HG02973 (cell line): Measurements from ENCODE around the gene CTSW.
"Not testable (repeated sequence)": the region's sequence is repeated elsewhere in the genome, so short reads cannot be mapped to it uniquely, and the experiment has no call there.

Source experiments
- ATAC-seq: cut with Tn5 transposase; IDR thresholded peaks from one replicate; pipeline ENCODE4 v1.9.1; 2021; ENCODE audit warnings: moderate library complexity; ENCODE audit not compliant: unreplicated experiment

The CTSW gene, protein sequence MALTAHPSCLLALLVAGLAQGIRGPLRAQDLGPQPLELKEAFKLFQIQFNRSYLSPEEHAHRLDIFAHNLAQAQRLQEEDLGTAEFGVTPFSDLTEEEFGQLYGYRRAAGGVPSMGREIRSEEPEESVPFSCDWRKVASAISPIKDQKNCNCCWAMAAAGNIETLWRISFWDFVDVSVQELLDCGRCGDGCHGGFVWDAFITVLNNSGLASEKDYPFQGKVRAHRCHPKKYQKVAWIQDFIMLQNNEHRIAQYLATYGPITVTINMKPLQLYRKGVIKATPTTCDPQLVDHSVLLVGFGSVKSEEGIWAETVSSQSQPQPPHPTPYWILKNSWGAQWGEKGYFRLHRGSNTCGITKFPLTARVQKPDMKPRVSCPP

DNA sequence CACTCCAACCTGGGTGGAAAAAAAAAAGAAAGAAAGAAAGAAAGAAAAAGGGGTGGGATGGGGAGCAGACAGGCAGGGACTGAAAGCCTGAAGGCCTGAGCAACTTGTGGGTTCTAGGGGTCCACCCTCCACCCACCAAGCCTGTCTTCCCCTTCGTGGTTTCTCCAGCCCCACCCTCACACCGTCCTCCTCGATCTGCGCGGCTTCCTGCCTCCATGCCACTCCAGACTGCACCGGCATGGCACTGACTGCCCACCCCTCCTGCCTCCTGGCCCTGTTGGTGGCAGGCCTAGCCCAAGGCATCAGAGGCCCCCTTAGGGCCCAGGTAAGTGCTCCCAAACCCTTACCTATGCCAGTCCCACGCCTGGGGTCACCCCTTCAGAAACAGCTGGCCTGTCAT, at the start of gene CTSW:
Gene CTSW (plus strand): TSS at position 221 of the 400 bp plus-strand sequence. CDS start 18 bp downstream, at position 239.
- ATAC-seq: no peak

DNA sequence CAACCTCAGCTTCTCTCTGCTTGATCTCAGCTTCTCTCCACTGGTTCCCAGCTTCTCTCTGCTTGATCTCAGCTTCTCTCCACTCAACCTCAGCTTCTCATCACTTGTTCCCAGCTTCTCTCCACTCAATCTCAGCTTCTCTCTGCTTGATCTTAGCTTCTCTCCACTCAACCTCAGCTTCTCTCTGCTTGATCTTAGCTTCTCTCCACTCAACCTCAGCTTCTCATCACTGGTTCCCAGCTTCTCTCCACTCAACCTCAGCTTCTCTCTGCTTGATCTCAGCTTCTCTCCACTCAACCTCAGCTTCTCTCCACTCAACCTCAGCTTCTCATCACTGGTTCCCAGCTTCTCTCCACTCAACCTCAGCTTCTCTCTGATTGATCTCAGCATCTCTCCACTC, 47.4 kb upstream of the CTSW start:
- ATAC-seq: not testable (repeated sequence)

DNA sequence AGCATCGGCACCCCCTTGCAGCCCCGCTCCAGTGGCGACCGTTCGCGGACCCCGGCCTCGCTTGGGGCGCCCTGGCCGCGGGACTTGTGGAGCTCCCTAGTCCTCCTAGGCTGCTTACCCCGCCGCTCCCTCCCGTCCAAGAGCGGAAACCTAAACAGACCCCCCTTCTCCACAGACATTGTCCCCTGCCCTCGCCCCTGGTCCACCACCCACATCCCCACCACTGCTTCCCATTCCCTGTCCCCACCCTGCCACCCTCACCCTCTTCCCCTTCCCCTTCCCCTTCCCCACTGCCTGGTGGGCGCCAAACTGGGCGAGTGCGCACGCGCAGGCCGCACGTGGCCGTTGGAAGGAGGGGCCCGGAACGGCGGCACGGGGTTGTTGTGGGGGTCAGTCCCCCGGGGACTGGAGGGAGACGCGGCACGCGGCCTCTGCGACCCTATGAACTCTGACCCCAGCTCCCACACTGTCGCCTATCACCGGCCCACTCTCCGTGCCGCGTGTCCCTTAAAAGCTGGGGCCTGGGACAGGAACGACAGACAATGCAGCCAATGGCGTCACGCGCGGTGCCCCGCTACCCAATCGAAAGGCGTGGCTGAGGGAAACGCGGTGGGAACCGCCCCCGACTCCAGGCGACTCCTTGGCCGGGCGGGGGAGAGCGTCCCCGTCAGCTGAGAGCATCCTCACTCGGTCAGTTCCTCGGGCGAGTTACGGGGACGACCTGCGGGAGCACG, 46.2 kb upstream of the CTSW start, which contains the start of gene SNX32:
Gene SNX32 (plus strand): TSS at position 667 of the 734 bp plus-strand sequence. CDS start 103 bp downstream, outside the sequence.
- ATAC-seq: peak; percentile 78

DNA sequence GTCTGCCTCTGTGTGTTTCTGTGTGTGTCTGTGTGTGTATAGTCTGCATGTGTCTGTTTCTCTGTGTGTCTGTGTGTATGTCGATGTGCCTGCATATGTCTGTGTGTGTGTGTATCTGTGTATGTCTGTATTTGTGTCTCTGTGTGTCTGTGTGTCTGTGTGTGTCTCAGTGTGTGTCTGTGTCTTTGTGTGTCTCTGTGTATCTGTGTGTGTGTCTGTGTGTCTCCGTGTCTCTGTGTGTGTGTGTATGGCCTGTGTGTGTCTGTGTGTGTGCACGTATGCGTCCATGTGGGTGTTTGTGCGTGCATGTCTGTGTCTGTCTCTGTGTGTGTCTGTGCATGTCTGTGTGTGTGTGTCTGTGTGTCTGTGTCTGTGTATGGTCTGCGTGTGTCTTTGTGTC, 45.4 kb upstream of the CTSW start:
- ATAC-seq: no peak

DNA sequence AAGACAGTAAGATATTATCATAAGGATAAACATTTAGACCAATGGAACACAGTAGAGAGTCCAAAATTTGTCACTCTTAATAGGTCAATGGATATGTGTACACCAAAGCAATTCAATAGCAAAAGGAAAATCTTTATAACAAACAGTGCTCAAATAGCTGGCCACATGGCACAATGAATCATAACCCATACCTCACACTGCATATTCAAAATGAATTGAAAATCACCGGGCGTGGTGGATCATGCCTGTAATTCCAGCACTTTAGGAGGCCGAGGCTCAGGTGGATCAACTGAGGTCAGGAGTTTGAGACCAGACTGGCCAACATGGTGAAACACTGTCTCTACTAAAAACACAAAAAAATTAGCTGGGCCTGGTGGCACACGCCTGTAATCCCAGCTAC, 37.5 kb upstream of the CTSW start:
- no peak for ATAC-seq

DNA sequence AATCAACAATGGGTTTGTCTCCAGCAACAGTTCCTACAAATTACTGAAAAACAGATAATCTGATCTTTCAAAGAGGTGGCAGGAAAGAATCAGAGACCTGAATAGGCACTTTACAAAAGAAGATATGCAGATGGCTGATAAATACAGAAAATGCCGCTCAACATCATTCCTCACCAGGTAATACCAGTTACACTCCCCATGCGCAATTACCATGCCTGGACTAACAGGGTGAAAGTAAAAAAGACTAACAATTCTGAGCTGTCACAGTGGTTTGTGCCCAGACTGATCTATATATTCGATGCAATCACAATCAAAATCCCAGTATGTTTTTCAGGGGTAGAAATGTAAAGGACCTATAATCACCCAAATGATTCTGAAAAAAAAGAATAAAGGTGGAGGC, 35.8 kb upstream of the CTSW start:
- ATAC-seq: no peak

DNA sequence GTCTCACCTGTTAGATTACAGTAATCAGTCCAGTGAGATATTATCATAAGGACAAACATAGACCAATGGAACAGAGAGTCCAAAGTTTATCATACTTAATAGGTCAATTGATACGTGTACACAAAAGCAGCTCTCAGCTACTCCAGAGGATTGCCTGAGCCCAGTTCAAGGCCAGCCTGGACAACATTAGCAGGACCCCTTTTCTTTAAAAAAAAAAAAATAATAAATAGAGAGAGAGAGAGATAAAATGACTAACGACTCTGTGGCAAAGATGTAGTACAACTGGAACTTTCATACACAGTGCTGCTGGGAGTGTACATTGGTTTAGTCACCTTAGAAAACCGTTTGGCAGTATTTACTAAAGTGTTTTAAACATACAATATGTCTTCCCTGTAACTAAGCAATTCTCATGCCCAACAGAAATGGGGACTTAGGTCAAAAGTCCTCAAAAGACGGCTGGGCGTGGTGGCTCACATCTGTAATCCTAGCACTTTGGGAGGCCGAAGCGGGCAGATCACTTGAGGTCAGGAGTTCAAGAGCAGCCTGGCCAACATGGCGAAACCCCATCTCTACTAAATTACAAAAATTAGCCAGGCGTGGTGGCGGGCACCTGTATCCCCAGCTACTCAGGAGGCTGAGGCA, 35.3 kb upstream of the CTSW start:
- ATAC-seq: no peak

DNA sequence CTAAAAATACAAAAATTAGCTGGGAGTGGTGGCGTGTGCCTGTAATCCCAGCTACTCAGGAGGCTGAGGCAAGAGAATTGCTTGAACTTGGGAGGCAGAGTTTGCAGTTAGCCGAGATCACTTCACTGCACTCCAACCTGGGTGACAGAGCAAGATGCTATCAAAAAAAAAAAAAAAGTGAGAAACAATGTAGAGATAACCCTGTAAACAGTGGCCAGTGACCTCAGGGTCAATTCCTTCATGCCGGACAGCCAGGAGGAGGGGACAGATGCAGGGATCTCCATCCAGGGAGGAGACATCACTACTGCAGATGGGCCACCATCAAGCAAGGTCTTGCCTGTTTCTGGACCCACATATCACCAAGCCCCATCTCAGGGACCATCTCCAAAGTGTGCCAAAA, 31.9 kb upstream of the CTSW start:
- ATAC-seq: no peak

DNA sequence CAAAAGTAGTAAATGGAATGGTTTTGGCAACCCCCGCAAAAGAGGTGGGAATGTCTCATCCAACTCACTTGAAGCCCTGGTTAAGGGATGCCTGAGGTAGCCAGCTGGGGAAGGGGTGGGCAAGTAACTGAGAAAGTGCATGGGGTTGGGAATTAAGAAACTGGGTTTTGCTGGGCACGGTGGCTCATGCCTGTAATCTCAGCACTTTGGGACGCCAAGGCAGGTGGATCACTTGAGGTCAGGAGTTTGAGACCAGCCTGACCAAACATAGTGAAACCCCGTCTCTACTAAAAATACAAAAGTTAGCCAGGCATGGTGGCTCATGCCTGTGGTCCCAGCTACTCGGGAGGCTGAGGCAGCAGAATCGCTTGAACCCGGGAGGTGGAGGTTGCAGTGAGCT, 30.9 kb upstream of the CTSW start:
- ATAC-seq: not testable (repeated sequence)

DNA sequence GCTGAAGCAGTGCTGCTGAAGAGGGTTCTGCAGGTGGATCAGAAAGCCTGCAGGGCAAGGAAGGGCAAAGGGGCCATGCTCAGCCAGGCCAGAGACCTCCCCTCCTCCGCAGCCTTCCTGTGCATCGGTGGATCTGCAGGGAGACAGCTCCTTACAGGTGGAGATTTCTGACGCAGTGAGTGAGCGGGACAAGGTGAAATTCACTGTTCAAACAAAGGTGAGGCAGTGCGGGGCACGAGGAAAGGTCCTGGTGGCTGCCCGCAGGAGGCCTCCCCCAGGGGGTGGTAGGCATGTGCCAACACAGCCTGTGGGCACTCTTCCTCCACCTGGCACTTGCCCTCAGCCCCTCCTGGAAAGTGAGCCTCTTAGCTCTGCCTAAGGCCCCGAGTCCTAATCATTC, 30.3 kb upstream of the CTSW start:
- ATAC-seq: no peak

DNA sequence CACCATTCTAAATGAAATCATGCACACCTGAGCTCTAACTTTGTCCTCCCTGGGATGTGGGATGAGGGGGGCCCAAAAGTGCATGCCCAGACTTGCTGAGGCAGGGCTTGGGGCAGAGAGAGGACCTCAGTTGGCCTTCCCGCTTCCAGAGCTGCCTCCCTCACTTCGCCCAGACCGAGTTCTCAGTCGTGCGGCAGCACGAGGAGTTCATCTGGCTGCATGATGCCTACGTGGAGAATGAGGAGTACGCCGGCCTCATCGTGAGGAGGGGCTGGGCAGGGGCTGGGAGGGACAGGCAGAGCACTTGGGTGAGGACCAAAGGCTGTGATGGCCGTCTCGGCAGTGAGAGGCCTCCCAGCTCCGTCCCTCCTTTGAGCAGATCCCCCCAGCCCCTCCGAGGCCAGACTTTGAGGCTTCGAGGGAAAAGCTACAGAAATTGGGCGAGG, 29.8 kb upstream of the CTSW start:
- ATAC-seq: no peak

DNA sequence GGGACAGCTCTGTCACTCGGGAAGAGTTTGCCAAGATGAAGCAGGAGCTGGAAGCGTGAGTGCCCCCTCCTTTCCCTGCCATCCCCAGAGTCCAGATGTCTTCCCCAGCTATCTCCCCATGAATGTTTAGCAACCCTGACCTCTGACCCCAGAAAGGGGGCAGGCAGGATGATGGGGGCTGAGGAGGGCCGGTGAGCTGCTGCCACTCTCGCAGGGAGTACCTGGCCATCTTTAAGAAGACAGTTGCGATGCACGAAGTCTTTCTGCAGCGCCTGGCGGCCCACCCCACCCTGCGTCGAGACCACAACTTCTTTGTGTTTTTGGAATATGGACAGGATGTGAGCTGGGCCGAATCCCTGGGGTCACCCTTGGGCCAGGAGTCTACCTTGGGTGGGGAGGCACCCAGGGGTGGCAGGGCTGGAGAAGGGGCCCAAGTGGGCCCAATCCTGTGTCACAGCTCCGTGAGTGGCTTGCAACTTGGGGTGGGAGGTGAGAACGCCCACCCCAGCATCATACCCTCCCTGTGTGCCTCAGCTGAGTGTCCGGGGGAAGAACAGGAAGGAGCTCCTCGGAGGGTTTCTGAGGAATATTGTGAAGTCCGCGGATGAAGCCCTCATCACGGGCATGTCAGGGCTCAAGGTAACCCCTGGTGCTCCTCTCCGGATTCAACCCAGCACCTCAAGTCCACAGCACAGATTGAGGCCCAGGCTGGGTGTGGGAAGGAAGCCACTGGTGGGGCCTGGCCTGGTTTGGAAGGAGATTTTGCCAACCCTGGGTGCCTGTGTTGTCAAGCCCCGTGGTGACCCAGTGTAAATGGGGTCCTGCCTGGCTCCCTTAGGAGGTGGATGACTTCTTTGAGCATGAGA, 29.2 kb upstream of the CTSW start:
- ATAC-seq: no peak

DNA sequence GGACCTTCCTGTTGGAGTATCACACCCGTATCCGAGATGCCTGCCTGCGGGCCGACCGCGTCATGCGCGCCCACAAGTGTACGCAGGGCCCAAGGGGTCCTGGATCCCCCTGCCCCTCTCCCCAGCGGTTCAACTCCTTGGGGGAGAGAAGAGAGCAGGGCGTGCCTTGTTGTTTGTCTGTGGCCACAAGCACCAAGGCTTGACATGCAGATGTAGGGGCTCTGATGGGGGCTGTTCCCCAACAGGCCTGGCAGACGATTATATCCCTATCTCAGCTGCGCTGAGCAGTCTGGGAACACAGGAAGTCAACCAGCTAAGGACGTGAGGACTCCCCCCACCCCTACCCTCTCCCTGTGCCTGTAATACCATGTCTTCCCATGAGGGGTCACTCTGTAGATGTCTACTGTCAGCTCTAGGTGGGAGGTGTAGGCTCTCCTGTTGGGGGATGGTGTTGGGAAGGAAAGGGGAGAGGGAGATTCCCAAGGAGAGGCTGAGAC, 28.5 kb upstream of the CTSW start:
- ATAC-seq: no peak

DNA sequence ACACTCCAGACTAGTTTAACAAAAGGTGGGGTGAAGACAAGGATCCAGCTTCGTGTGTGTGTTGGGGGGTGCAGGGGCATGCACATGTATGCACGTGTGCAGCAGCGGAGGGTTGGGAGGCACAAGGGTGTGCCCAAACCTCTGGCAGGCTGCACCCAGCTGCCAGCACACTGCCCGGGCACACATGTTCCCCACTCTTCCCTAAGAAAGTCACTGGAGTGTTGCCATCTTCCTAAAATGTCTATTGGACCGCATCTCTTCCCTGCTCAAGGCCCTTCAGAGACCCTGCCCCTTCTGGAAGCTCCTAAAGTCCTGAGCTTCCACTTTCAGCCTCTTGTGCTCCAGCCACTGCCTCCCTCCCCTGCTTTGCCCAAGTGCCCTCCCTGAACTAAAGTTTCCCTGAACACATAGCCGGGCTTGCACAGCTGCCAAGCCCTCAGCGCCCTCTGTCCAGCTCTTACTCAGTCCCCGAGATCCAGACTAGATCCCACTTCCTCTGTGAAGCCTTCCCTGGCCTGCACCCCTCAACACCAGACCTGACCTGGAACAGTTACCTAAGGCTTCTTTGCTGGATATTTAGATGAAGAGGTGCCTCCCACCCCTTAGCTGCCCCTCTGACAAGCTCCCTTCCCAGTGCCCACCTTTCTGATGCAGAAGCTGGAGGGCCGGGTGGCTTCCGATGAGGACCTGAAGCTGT, 27.7 kb upstream of the CTSW start:
- no peak for ATAC-seq

DNA sequence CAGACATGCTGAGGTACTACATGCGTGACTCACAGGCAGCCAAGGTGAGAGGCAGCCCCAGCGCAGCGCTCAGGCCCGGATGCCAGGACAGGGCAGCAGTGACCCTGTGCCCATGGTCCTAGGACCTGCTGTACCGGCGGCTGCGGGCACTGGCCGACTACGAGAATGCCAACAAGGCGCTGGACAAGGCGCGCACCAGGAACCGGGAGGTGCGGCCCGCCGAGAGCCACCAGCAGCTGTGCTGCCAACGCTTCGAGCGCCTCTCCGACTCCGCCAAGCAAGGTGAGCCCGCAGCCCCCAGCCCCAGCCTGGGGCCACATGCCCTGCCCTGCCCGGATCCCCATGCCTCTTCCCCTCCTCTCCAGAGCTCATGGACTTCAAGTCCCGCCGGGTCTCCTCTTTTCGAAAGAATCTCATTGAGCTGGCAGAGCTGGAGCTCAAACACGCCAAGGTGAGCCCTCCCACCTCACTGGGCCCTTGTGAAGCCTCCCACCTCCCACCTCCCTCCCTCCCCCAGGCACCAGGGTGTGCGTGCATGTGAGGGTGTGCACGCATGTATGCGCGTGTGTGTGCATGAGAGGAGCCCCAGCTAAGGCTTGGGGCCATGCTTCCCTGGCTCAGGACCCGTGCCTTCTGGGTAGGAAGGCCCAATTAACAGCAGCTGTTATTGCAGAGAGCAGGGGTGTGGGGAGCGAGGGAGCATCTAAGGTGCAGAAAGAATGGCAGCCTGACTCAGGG, 27.0 kb upstream of the CTSW start:
- ATAC-seq: no peak

DNA sequence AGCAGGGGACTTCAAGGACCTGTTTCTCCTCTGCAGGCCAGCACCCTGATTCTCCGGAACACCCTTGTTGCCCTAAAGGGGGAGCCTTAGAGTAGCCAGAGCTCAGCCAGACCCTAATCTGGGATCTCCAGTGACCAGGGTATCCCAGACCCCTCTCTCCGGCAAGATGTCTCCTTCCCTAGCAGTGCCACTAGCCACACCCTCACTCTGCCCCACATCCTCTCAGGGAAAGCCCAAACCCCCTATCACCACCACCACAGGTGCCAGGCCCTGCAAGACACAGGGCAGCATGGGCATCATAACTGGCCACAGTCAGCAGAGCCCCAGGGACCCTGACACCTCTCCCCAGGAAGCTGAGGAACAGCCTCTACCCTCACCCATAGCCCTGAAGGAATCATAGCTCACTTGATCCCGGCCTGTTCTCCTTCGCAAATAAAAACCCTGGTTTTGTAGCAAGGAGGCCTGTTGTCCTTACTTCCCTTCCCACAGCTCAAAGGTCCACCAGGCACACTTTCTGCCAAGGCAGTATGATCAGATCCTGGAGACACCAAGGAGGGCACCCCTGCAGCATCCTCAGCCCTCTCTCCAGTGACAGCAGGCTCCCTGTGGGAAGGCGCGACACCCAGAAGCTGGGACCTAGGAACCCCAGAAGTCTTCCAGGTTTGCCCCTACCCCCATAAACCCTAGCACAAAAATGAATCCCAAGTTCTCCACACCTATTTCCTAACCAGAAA, 26.2 kb upstream of the CTSW start:
- ATAC-seq: no peak

DNA sequence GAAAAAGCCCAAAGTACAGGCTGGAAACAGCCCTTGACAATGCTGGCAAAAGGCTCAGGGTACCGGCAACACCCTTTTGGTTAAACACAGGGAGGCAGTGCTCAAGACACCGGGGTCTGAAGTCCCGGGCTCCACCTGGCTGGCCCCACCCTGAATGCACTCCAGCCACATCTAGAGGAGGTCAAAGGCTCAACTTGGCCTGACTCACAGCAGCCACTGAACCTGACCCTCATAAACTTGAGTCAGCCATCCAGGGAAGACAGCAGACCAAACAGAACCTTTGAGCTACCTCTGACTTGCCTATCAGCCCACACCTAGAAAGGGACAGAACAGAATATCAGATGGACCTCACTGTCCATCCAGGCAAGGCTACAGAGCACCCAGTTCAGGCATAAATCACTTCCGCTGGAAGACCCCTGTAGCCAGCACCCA, 25.5 kb upstream of the CTSW start:
- no peak for ATAC-seq
